T47D (cell line): ENCODE measurements around the gene LRFN5.
"Not testable (repeated sequence)": the region's sequence is repeated elsewhere in the genome, so short reads cannot be mapped to it uniquely, and the experiment has no call there.

Experiments
- DNase-seq, 2 experiments: peaks; one replicate each; pipeline versions ENCODE4 v3.0.0 to v3.0.0-alpha.2; 2011 to 2012; ENCODE audit warnings: low read depth in 1 of 2, low spot score in 1 of 2
- JUND ChIP-seq: IDR thresholded peaks from 2 replicates; pipeline ENCODE4 v1.6.1; 2012; ENCODE audit warnings: low read depth
- in situ Hi-C: cut with HindIII; loops from 2 replicates; pipeline ENCODE4 v1.10.0; 2016; ENCODE audit warnings: low sequenced_read_pairs, low pct_unique_long_range_greater_than_20kb

The LRFN5 gene

GRCh38 chr14:41606532-41607303 is at the start of gene LRFN5:
Gene LRFN5 (plus strand): TSS chr14:41606876.
- in situ Hi-C loops, result no loop called here
- no peak for TF ChIP-seq JUND
- no peak for DNase-seq

GRCh38 chr14:41558490-41558889 is 48.2 kb upstream of the LRFN5 start:
- no peak for DNase-seq
- in situ Hi-C loops, result no loop called here
- no peak for TF ChIP-seq JUND

DNA sequence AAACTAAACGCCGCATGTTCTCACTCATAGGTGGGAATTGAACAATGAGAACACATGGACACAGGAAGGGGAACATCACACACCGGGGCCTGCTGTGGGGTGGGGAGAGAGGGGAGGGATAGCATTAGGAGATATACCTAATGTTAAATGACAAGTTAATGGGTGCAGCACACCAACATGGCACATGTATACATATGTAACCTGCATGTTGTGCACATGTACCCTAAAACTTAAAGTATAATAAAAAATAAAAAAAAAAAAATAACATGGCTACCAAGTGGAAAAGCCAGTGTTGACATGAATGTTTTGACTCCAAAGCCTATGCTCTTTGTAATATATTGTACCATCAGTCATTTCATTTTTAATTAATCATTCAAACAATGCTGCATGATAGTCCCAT is 39.8 kb upstream of the LRFN5 start:
- in situ Hi-C loops, DNase-seq: not testable (repeated sequence)

GRCh38 chr14:41568979-41569378 is 37.7 kb upstream of the LRFN5 start:
- no peak for DNase-seq
- TF ChIP-seq JUND, result no peak
- in situ Hi-C loops, result no loop called here

- TF ChIP-seq JUND, result no peak
- DNase-seq, result no peak
- in situ Hi-C loops, result no loop called here
Measured at GRCh38 chr14:41570415-41571155, 36.1 kb upstream of the LRFN5 start.

GRCh38 chr14:41586237-41586636 is 20.4 kb upstream of the LRFN5 start:
- TF ChIP-seq JUND, result no peak
- in situ Hi-C loops, result no loop called here
- DNase-seq, result no peak

- no peak for DNase-seq
- no peak for TF ChIP-seq JUND
- in situ Hi-C loops, result no loop called here
Measured at GRCh38 chr14:41597647-41598046, 9.0 kb upstream of the LRFN5 start.

GRCh38 chr14:41599805-41600385 is 6.8 kb upstream of the LRFN5 start:
- in situ Hi-C loops, result not testable (repeated sequence)

GRCh38 chr14:41604721-41605531 is 1.8 kb upstream of the LRFN5 start:
- no peak for TF ChIP-seq JUND
- in situ Hi-C loops, result no loop called here
- peak in 1 of 2 experiments; percentile 16 for DNase-seq

More at GRCh38 chr14:41599805-41600385, 6.8 kb upstream of the LRFN5 start:
- not testable (repeated sequence) for DNase-seq

DNA sequence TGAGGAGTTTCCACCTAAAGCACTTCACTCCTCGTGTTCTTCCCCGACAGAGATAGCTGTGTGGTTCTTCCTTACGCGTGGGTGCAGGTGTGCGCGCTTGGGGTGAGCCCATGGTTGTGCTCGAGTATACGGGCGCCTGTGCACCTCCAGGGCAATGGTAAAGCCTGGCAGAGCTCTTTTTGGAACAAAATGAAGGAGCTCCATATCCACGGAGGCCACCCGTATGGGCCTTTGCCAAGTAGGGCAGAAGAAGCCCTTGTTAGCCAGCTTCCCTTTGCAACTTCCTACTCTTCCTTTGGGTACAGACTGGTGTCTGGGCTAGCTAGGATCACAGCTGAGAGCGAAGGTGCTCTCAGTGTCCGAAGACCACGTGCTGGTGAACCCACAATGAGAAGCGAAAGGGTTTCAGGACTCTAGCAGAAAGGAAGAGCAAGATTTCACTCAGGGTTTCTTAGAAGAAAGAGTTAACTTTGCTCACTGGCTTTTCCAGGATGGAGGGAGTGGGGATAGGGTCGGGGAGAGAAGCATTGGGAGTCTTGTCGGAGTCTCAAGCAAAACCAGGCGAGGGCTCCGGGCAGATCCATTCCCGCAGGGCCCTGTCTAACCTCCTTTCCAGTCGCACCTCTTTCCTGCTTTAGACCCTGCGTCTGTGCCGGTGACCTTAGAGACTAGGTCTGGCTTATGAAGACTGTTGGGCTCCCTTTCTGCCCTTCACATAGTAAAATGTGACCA is 960 bp upstream of the LRFN5 start:
- in situ Hi-C loops, result no loop called here
- TF ChIP-seq JUND, result no peak
- no peak for DNase-seq

DNA sequence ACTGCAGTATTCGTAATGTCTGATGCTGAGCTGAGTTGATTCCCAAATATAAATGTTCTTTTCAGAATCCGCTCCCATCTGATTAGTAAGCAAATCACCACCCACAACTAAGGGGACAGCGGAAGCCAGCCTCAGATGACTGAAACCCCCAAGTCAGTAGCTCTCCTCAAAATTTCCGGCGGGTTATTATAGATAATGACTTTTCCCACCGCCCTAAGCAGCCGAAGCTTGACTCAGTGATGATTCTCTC is 469 bp upstream of the LRFN5 start:
- DNase-seq, result no peak
- TF ChIP-seq JUND, result no peak
- in situ Hi-C loops, result no loop called here

- in situ Hi-C loops, result no loop called here
- no peak for TF ChIP-seq JUND
- DNase-seq, result no peak
Measured at GRCh38 chr14:41607304-41607775, 664 bp downstream of the LRFN5 start.
